Neural progenitor cell (in vitro differentiated cells): ENCODE results near the gene ADARB2. TPM values are rescaled to one million over a fixed set of nuclear protein-coding genes. Genes with fewer than 3 reads are reported as not detected.

Source experiments
- DNase-seq: peaks from one replicate; pipeline ENCODE4 v3.0.0-alpha.2; 2016; ENCODE audit warnings: low spot score
- H2AFZ ChIP-seq: fragments of 200-600 bp; sonication (generic); replicated peaks from 2 replicates; pipeline ENCODE4 v1.6.1; 2016; ENCODE audit warnings: antibody characterized with exemption
- H3F3A ChIP-seq: fragments of 200-600 bp; sonication (generic); 2 replicates; pipeline ENCODE4 v1.6.1; 2016; ENCODE audit warnings: antibody characterized with exemption, low read depth
- H3K27ac ChIP-seq: fragments of 200-600 bp; sonication (generic); 2 replicates; pipeline ENCODE4 v1.5.1; 2016; ENCODE audit warnings: mild to moderate bottlenecking
- H3K27me3 ChIP-seq: fragments of 200-600 bp; sonication (generic); 2 replicates; pipeline ENCODE4 v1.6.1; 2016; ENCODE audit warnings: mild to moderate bottlenecking, moderate library complexity
- H3K36me3 ChIP-seq: fragments of 200-600 bp; sonication (generic); 2 replicates; pipeline ENCODE4 v1.5.1; 2016
- H3K4me1 ChIP-seq: fragments of 200-600 bp; sonication (generic); 2 replicates; pipeline ENCODE4 v1.6.1; 2016; ENCODE audit warnings: mixed run types
- H3K4me2 ChIP-seq: fragments of 200-600 bp; sonication (generic); 2 replicates; pipeline ENCODE4 v1.6.1; 2016
- H3K4me3 ChIP-seq: fragments of 200-600 bp; sonication (generic); 2 replicates; pipeline ENCODE4 v1.5.1; 2016
- H3K79me2 ChIP-seq: fragments of 200-600 bp; sonication (generic); 2 replicates; pipeline ENCODE4 v1.6.1; 2016; ENCODE audit warnings: low read depth
- H3K9ac ChIP-seq: fragments of 200-600 bp; sonication (generic); 2 replicates; pipeline ENCODE4 v1.6.1; 2016
- H3K9me3 ChIP-seq: fragments of 200-600 bp; sonication (generic); 2 replicates; pipeline ENCODE4 v1.5.1; 2016; ENCODE audit warnings: low read depth
- H4K20me1 ChIP-seq: fragments of 200-600 bp; sonication (generic); 2 replicates; pipeline ENCODE4 v1.6.1; 2016; ENCODE audit warnings: low read depth
- H3K27ac Mint-ChIP-seq: 3 replicates; pipeline ENCODE4 v1.8.0; 2021; ENCODE audit warnings: mixed read lengths
- H3K27me3 Mint-ChIP-seq: 2 replicates; pipeline ENCODE4 v1.8.0; 2022; ENCODE audit warnings: low read depth, mild to moderate bottlenecking, inconsistent platforms, moderate library complexity, mixed read lengths; ENCODE audit not compliant: insufficient read depth
- H3K36me3 Mint-ChIP-seq: 3 replicates; pipeline ENCODE4 v1.8.0; 2021; ENCODE audit warnings: mixed read lengths
- H3K4me1 Mint-ChIP-seq: 3 replicates; pipeline ENCODE4 v1.8.0; 2021; ENCODE audit warnings: mixed read lengths
- H3K4me3 Mint-ChIP-seq: 3 replicates; pipeline ENCODE4 v1.8.0; 2021; ENCODE audit warnings: mild to moderate bottlenecking, moderate library complexity, mixed read lengths
- H3K9me3 Mint-ChIP-seq: 3 replicates; pipeline ENCODE4 v1.8.0; 2020; ENCODE audit warnings: mixed read lengths
- CTCF ChIP-seq: fragments of 200-600 bp; sonication (generic); IDR thresholded peaks from 2 replicates; pipeline ENCODE4 v1.5.1; 2017; ENCODE audit warnings: antibody characterized with exemption, mild to moderate bottlenecking
- EZH2 ChIP-seq: fragments of 200-600 bp; sonication (generic); IDR thresholded peaks from 2 replicates; pipeline ENCODE4 v1.6.1; 2017; ENCODE audit warnings: antibody characterized with exemption, mild to moderate bottlenecking, moderate library complexity
- EZH2phosphoT487 ChIP-seq: fragments of 200-600 bp; sonication (generic); IDR thresholded peaks from 2 replicates; pipeline ENCODE4 v1.6.1; 2017; ENCODE audit warnings: antibody characterized with exemption
- total RNA-seq: library from RNA; depleted of rRNA; stranded (reverse); fragments of >200 nt; gene quantifications from 2 replicates; pipeline ENCODE4 v1.2.3, GENCODE V29; 2015; ENCODE audit warnings: low replicate concordance

ADARB2 gene
- total RNA-seq, 1 donor from 2014 or later, result not detected

DNA sequence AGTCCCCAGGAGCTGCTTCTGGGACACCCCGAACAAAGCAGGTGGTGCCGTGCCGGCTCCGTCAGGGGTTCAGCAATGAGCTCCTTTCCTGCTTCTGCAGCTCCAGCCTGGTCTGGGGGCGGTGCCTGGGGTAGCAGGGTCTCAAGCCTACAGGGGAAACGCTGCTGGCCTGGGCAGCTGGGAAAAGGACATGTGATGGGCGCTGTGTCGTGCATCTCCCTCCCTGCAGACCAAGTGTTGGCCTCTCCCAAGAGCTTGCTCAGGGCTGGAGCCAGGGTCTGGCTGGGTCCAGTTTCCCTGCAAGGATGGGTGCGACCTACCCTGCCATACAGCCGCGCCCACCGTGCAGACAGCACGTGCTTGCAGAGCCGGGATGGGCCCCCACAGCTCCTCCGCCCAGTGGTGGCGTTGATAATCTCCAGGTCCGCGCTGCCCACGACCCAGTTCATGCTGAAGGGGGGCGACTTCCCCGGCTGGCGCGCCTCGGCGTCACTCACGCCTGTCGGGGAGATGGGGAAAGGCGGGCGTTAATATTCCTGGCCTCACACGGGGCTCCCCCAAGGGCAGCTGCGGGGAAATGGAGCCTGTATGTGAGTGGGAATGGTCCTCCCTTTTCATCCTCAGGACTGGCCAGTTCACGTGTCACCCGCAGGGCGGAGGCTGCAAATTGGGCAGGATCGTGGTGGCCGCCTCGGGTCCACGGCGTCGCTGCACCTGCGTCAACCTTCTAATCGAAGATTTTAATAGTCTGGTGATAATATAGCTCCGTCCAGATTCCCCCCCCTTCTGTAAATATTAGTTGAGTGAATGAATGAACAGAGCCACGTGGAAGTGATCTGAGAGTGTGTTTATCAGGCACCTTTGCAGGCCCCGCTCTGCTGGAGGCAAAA lies 552.5 kb downstream of the ADARB2 start:
- H3K27me3 Mint-ChIP-seq, result peaks cover 2% of the 10 kb centered on the region
- no peak overlapping the region for H3K27ac ChIP-seq
- no peak for TF ChIP-seq CTCF
- no peak for TF ChIP-seq EZH2phosphoT487
- TF ChIP-seq EZH2, result no peak
- no peaks in the 10 kb centered on the region for H4K20me1 ChIP-seq
- H3K4me3 ChIP-seq, result no peak overlapping the region
- H2AFZ ChIP-seq, result no peak overlapping the region
- no peaks in the 10 kb centered on the region for H3K36me3 ChIP-seq
- no peak overlapping the region for H3K9ac ChIP-seq
- H3K79me2 ChIP-seq, result no peaks in the 10 kb centered on the region
- H3K36me3 Mint-ChIP-seq, result no peaks in the 10 kb centered on the region
- peaks cover 34% of the 10 kb centered on the region for H3K4me1 Mint-ChIP-seq
- H3K4me1 ChIP-seq, result peaks cover 14% of the 10 kb centered on the region
- H3K27me3 ChIP-seq, result no peaks in the 10 kb centered on the region
- H3F3A ChIP-seq, result no peaks in the 10 kb centered on the region
- H3K27ac Mint-ChIP-seq, result peak overlapping the region; percentile 46
- H3K4me2 ChIP-seq, result no peak overlapping the region
- no peaks in the 10 kb centered on the region for H3K9me3 ChIP-seq
- no peak for DNase-seq
- peak overlapping the region; percentile 16 for H3K4me3 Mint-ChIP-seq
- H3K9me3 Mint-ChIP-seq, result peaks cover 5% of the 10 kb centered on the region

- H3K27ac ChIP-seq, result no peak overlapping the region
- no peak for DNase-seq
- no peaks in the 10 kb centered on the region for H3K27me3 ChIP-seq
- no peaks in the 10 kb centered on the region for H3K79me2 ChIP-seq
- H3K27ac Mint-ChIP-seq, result peak overlapping the region; percentile 78
- peaks cover 2% of the 10 kb centered on the region for H3K27me3 Mint-ChIP-seq
- peaks cover 5% of the 10 kb centered on the region for H3K9me3 Mint-ChIP-seq
- no peak overlapping the region for H3K4me3 Mint-ChIP-seq
- no peak overlapping the region for H3K9ac ChIP-seq
- no peaks in the 10 kb centered on the region for H3K9me3 ChIP-seq
- H3K4me1 Mint-ChIP-seq, result peaks cover 36% of the 10 kb centered on the region
- no peak overlapping the region for H2AFZ ChIP-seq
- H3K4me1 ChIP-seq, result peaks cover 12% of the 10 kb centered on the region
- H3K4me2 ChIP-seq, result no peak overlapping the region
- H3K4me3 ChIP-seq, result no peak overlapping the region
- no peaks in the 10 kb centered on the region for H4K20me1 ChIP-seq
- no peaks in the 10 kb centered on the region for H3F3A ChIP-seq
- no peaks in the 10 kb centered on the region for H3K36me3 ChIP-seq
- TF ChIP-seq CTCF (no peak), EZH2 (no peak), EZH2phosphoT487 (no peak)
- H3K36me3 Mint-ChIP-seq, result no peaks in the 10 kb centered on the region
These were observed 553.6 kb downstream of the ADARB2 start for GRCh38 chr10:1183701-1184100.

DNA sequence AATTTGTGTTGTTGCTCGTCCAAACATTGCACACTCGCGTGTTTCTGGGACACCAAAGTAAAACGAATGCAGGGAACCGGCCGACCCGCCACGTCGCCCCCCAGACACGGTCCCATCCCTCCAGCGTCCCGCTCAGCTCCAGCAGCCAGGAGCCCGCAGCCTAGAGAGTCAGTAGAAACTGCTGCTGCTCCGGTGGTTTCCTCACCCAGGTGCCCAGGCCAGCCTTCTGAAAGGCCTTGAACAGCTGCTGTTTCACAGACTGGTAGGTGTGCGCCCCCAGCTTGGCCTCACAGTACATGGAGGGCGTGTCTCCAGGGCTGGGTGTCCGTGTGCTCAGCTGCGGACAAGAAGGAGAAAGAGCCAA lies 554.3 kb downstream of the ADARB2 start:
- no peak for DNase-seq
- no peaks in the 10 kb centered on the region for H4K20me1 ChIP-seq
- H3K4me3 ChIP-seq, result no peak overlapping the region
- H3K4me1 ChIP-seq, result peaks cover 5% of the 10 kb centered on the region
- no peaks in the 10 kb centered on the region for H3K27me3 ChIP-seq
- no peaks in the 10 kb centered on the region for H3K79me2 ChIP-seq
- TF ChIP-seq CTCF, result no peak
- no peak for TF ChIP-seq EZH2
- H3K9ac ChIP-seq, result no peak overlapping the region
- H3K27ac ChIP-seq, result no peak overlapping the region
- no peak overlapping the region for H3K4me3 Mint-ChIP-seq
- H2AFZ ChIP-seq, result no peak overlapping the region
- H3K36me3 ChIP-seq, result no peaks in the 10 kb centered on the region
- no peaks in the 10 kb centered on the region for H3F3A ChIP-seq
- H3K27ac Mint-ChIP-seq, result peak overlapping the region; percentile 78
- peaks cover 29% of the 10 kb centered on the region for H3K4me1 Mint-ChIP-seq
- H3K27me3 Mint-ChIP-seq, result peaks cover 2% of the 10 kb centered on the region
- peaks cover 2% of the 10 kb centered on the region for H3K9me3 Mint-ChIP-seq
- no peaks in the 10 kb centered on the region for H3K36me3 Mint-ChIP-seq
- no peak overlapping the region for H3K4me2 ChIP-seq
- H3K9me3 ChIP-seq, result no peaks in the 10 kb centered on the region
